K562 (cell line): ENCODE data around the gene HOXB3. TPM values are rescaled to one million over a fixed set of nuclear protein-coding genes. Genes with fewer than 3 reads are reported as not detected.

ENCODE experiments used
- ATAC-seq: fragments of 200-7000 bp; cut with Tn5 transposase; 3 replicates; pipeline ENCODE4 v1.9.1; 2020; ENCODE audit warnings: moderate library complexity
- BruUV-seq: library from RNA; stranded (reverse); fragments of 400-500 nt; replicated peaks from 2 replicates; lab custom pipeline; 2021; lab: Mats Ljungman, UMichigan
- CTCF ChIA-PET: fragments of 300-600 bp; formaldehyde crosslinking; extraction: SDS; loops from one replicate; lab custom pipeline; 2021; ENCODE audit warnings: low intra/inter-chr PET ratio; lab: Yijun Ruan, JAX
- POLR2A ChIA-PET: fragments of 300-600, 350-650 bp; sonication (Branson Sonifier 250); formaldehyde crosslinking; extraction: SDS; loops from one replicate; lab custom pipeline; 2021; ENCODE audit warnings: antibody characterized with exemption, inconsistent platforms; lab: Yijun Ruan, JAX
- DNase-seq, 4 experiments: peaks; one replicate each; pipeline versions ENCODE4 v3.0.0 to v3.0.0-alpha.2; 2011 to 2018; ENCODE audit warnings: low spot score in 3 of 4, mixed read lengths in 3 of 4; ENCODE audit errors: extremely low read depth in 1 of 4
- FAIRE-seq: peaks from 2 replicates; lab custom pipeline; 2011; peaks lifted over from hg19 to GRCh38; lab: Jason Lieb, UNC
- H2AFZ ChIP-seq: 2 replicates; pipeline ENCODE4 v1.6.0; 2011; ENCODE audit warnings: low read depth, low read length, control low read depth, inconsistent platforms
- H3K27ac ChIP-seq: fragments of 200-600 bp; 3 replicates; pipeline ENCODE4 v1.8.0; 2011; ENCODE audit warnings: low read depth, mild to moderate bottlenecking, control low read depth, inconsistent platforms, low read length, moderate library complexity, mixed read lengths; ENCODE audit errors: extremely low read depth
- H3K27me3 ChIP-seq, 2 experiments: fragments of 300-600 bp in 1 of 2; 2 replicates in 1 of 2; 3 replicates in 1 of 2; pipeline versions ENCODE4 v1.6.0 to v1.8.0; 2011; ENCODE audit warnings: inconsistent platforms in 2 of 2, low read length in 2 of 2, mild to moderate bottlenecking in 1 of 2, mixed read lengths in 1 of 2, moderate library complexity in 1 of 2; ENCODE audit not compliant: control insufficient read depth in 2 of 2, insufficient read depth in 2 of 2
- H3K36me3 ChIP-seq: fragments of 300-600 bp; 3 replicates; pipeline ENCODE4 v1.8.0; 2011; ENCODE audit warnings: mild to moderate bottlenecking, low read length, inconsistent platforms; ENCODE audit not compliant: control insufficient read depth, insufficient read depth
- H3K4me1 ChIP-seq, 2 experiments: fragments of 200-600 bp in 1 of 2; replicated peaks in 1 of 2; 2 replicates in 1 of 2; 3 replicates in 1 of 2; pipeline versions ENCODE4 v1.5.1 to v1.8.0; 2011; ENCODE audit warnings: inconsistent platforms in 2 of 2, low read length in 2 of 2, mild to moderate bottlenecking in 1 of 2, mixed read lengths in 1 of 2, moderate library complexity in 1 of 2; ENCODE audit not compliant: control insufficient read depth in 2 of 2, insufficient read depth in 2 of 2
- H3K4me2 ChIP-seq: 2 replicates; pipeline ENCODE4 v1.6.1; 2011; ENCODE audit warnings: low read length, control low read depth, inconsistent platforms, mixed read lengths; ENCODE audit not compliant: insufficient read depth
- H3K4me3 ChIP-seq: fragments of 200-600 bp; sonication (generic), shearing (Covaris generic); 2 replicates; pipeline ENCODE4 v1.5.1; 2016; ENCODE audit warnings: control low read depth, inconsistent platforms
- H3K79me2 ChIP-seq: fragments of 200-600 bp; 3 replicates; pipeline ENCODE4 v1.8.0; 2011; ENCODE audit warnings: low read length, inconsistent platforms; ENCODE audit not compliant: control insufficient read depth, insufficient read depth
- H3K9ac ChIP-seq, 2 experiments: 2 replicates each; pipeline versions ENCODE4 v1.6.0 to v1.6.1; 2011; ENCODE audit warnings: low read depth in 2 of 2, low read length in 2 of 2, control low read depth in 1 of 2, inconsistent platforms in 1 of 2, mild to moderate bottlenecking in 1 of 2, mixed read lengths in 1 of 2; ENCODE audit not compliant: insufficient read depth in 1 of 2
- H3K9me1 ChIP-seq: one replicate; pipeline ENCODE4 v1.6.0; 2011; ENCODE audit warnings: inconsistent platforms, mild to moderate bottlenecking, low read length, moderate library complexity; ENCODE audit not compliant: control insufficient read depth, insufficient read depth
- H3K9me3 ChIP-seq: replicated peaks from 2 replicates; pipeline ENCODE4 v1.5.1; 2011; ENCODE audit warnings: low read depth, low read length, inconsistent platforms; ENCODE audit not compliant: control insufficient read depth, insufficient read depth
- H4K20me1 ChIP-seq: replicated peaks from 2 replicates; pipeline ENCODE4 v1.6.1; 2011; ENCODE audit warnings: low read length, inconsistent platforms, mixed read lengths; ENCODE audit not compliant: control insufficient read depth, insufficient read depth
- HDGF ChIP-seq: fragments of 450-650 bp; IDR thresholded peaks from 2 replicates; pipeline ENCODE4 v1.6.1; 2016
- HMG20B ChIP-seq: fragments of 250-450 bp; sonication (Bioruptor Pico); IDR thresholded peaks from 2 replicates; pipeline ENCODE4 v1.5.0; 2021; ENCODE audit warnings: mild to moderate bottlenecking
- NFIC ChIP-seq: fragments of 450-650 bp; IDR thresholded peaks from 2 replicates; pipeline ENCODE4 v1.6.1; 2017; ENCODE audit warnings: mild to moderate bottlenecking, inconsistent platforms
- SMC3 ChIP-seq: conservative IDR thresholded peaks from 2 replicates; pipeline ENCODE4 v1.6.1; 2011; ENCODE audit warnings: low read depth, low read length, improper control_type of control experiment; ENCODE audit not compliant: insufficient read depth
- SREBF2 ChIP-seq: sonication (generic); formaldehyde crosslinking; IDR thresholded peaks from 2 replicates; pipeline ENCODE4 v1.4.0; 2020; ENCODE audit warnings: mild to moderate bottlenecking, missing genetic modification reagents
- ZNF407 ChIP-seq: fragments of 450-650 bp; IDR thresholded peaks from 2 replicates; pipeline ENCODE4 v1.6.1; 2016; ENCODE audit warnings: low read depth
- WGBS: fragments of 100-300 bp; shearing (Covaris generic); methylation state at CpG from one replicate; pipeline ENCODE4 v1.1.6; 2016; ENCODE audit warnings: low coverage, mixed read lengths; ENCODE audit not compliant: insufficient coverage; ENCODE audit errors: missing lambda C conversion rate; 5-methylcytosine and 5-hydroxymethylcytosine counted together
- in situ Hi-C: fragments of 300-500 bp; cut with MboI; formaldehyde crosslinking; loops from 4 replicates; pipeline ENCODE4 v1.15.0; 2018; ENCODE audit warnings: inconsistent platforms, mixed read lengths
- intact Hi-C: fragments of 100-400 bp; cut with micrococcal nuclease; formaldehyde crosslinking; loops from 2 replicates; pipeline ENCODE4 v1.14.2; 2022
- polyA plus RNA-seq, 8 experiments: library from polyadenylated mRNA; depleted of rRNA in 4 of 8; stranded (reverse) in 5 of 8; unstranded in 3 of 8; fragments of >200 nt; fragmentation: Nextera tagmentation in 2 of 8; fragmentation: Illumina TruSeq in 1 of 8; extraction: Ambion mirVana in 2 of 8; extraction: Trizol in 1 of 8; gene quantifications; 2 replicates each; pipeline versions ENCODE4 v1.2.1 to v1.2.3, GENCODE V29; 2011 to 2014; ENCODE audit warnings: inconsistent platforms in 1 of 8, missing spikeins in 1 of 8
- total RNA-seq, 7 experiments: library from RNA; depleted of rRNA in 6 of 7; stranded (reverse); fragments of >200 nt in 6 of 7; fragmentation: Illumina TruSeq in 2 of 7; extraction: Trizol in 2 of 7; gene quantifications; 2 replicates each; pipeline versions ENCODE4 v1.2.1 to v1.2.3, GENCODE V29; 2011 to 2021; ENCODE audit warnings: low replicate concordance in 1 of 7
- TF ChIP-seq, protein P1 (sequence below): sonication (generic); formaldehyde crosslinking; IDR thresholded peaks from 2 replicates; pipeline ENCODE4 v1.8.0; 2022; ENCODE audit warnings: missing genetic modification reagents, mild to moderate bottlenecking, borderline replicate concordance

HOXB3 gene
- total and polyA plus RNA-seq, 9 of the 15 experiments (the other 6 are each of a cell fraction or from before 2014, with no cell fraction given) = 2.4 to 41.3 (median 20.2) TPM

- Histone ChIP-seq H3K27ac (no peak overlapping the region), H3K9me1 (no peaks in the 10 kb centered on the region), H2AFZ (no peak overlapping the region), H3K9ac (no peak overlapping the region), H3K4me3 (no peak overlapping the region), H3K79me2 (no peaks in the 10 kb centered on the region), H3K9me3 (no peaks in the 10 kb centered on the region), H3K4me1 (peaks cover 0 to 22% of the 10 kb centered on the region in 2 experiments; a peak in 4 of 5 replicates), H4K20me1 (no peaks in the 10 kb centered on the region)
- no peak for FAIRE-seq
- CTCF ChIA-PET = no interaction called here
- no peak for ATAC-seq
- BruUV-seq = no TSS peak
- POLR2A ChIA-PET = no interaction called here
- intact Hi-C loops (no loop called here), in situ Hi-C loops (no loop called here)
- 29% methylated on average over 2 of the region's 2 CpGs for WGBS
- no peak for DNase-seq
- TF ChIP-seq ZNF407 (no peak), SMC3 (no peak), HMG20B (CRISPR knock-in tag) (no peak), SREBF2 (no peak), NFIC (no peak), HDGF (no peak)
- TF ChIP-seq, protein P1, sequence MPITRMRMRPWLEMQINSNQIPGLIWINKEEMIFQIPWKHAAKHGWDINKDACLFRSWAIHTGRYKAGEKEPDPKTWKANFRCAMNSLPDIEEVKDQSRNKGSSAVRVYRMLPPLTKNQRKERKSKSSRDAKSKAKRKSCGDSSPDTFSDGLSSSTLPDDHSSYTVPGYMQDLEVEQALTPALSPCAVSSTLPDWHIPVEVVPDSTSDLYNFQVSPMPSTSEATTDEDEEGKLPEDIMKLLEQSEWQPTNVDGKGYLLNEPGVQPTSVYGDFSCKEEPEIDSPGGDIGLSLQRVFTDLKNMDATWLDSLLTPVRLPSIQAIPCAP (CRISPR knock-in tag) = no peak
- TF ChIP-seq, all 486 proteins: peak for 0
- no peak overlapping the region for H3K4me2 ChIP-seq
- no peaks in the 10 kb centered on the region for H3K27me3 ChIP-seq
- H3K36me3 ChIP-seq = no peaks in the 10 kb centered on the region
Measured at GRCh38 chr17:48514477-48514876, 75.6 kb downstream of the HOXB3 start.
